Suppressor macrophage (primary cell): ENCODE measurements around the gene KDM4C.
"Not testable (repeated sequence)": the region's sequence is repeated elsewhere in the genome, so short reads cannot be mapped to it uniquely, and the experiment has no call there.

Experiments used
- DNase-seq, 4 experiments: peaks; one replicate each; pipeline ENCODE4 v3.0.0-alpha.2; 2020 to 2022

Gene KDM4C

GRCh38 chr9:7176561-7176960 lies 418.8 kb downstream of the KDM4C start:
- DNase-seq = no peak

- no peak for DNase-seq
These were observed 419.6 kb downstream of the KDM4C start for GRCh38 chr9:7177383-7177782.

- DNase-seq = peak; percentile 13 to 49 (median 41)
These were observed 421.0 kb downstream of the KDM4C start for GRCh38 chr9:7178729-7179128.

- no peak for DNase-seq
These were observed 422.5 kb downstream of the KDM4C start for GRCh38 chr9:7180247-7180646.

GRCh38 chr9:7183139-7183538 lies 425.4 kb downstream of the KDM4C start:
- not testable (repeated sequence) for DNase-seq

- no peak for DNase-seq
These were observed 427.8 kb downstream of the KDM4C start for GRCh38 chr9:7185612-7186011.

GRCh38 chr9:7186175-7186574 lies 428.4 kb downstream of the KDM4C start:
- DNase-seq = peak; percentile 5 to 51 (median 36)

GRCh38 chr9:7192266-7192665 lies 434.5 kb downstream of the KDM4C start:
- DNase-seq = no peak

GRCh38 chr9:7195526-7195925 lies 437.8 kb downstream of the KDM4C start:
- no peak for DNase-seq

GRCh38 chr9:7196467-7196866 lies 438.7 kb downstream of the KDM4C start:
- DNase-seq = no peak

- no peak for DNase-seq
These were observed 443.4 kb downstream of the KDM4C start for GRCh38 chr9:7201196-7201595.

- no peak for DNase-seq
These were observed 448.0 kb downstream of the KDM4C start for GRCh38 chr9:7205806-7206205.

GRCh38 chr9:7206221-7206758 lies 448.5 kb downstream of the KDM4C start:
- no peak for DNase-seq

GRCh38 chr9:7209016-7209715 lies 451.4 kb downstream of the KDM4C start:
- no peak for DNase-seq

GRCh38 chr9:7209990-7210389 lies 452.2 kb downstream of the KDM4C start:
- no peak for DNase-seq

- DNase-seq = no peak
These were observed 453.3 kb downstream of the KDM4C start for GRCh38 chr9:7210854-7211637.

- DNase-seq = no peak
These were observed 453.9 kb downstream of the KDM4C start for GRCh38 chr9:7211657-7212056.

- DNase-seq = no peak
These were observed 454.3 kb downstream of the KDM4C start for GRCh38 chr9:7212101-7212500.

- DNase-seq = peak; percentile 34 to 74 (median 43)
These were observed 458.4 kb downstream of the KDM4C start for GRCh38 chr9:7216004-7216841.

GRCh38 chr9:7223981-7224380 lies 466.2 kb downstream of the KDM4C start:
- no peak for DNase-seq
